Measurements from ENCODE around the gene KCNIP1.

Gene KCNIP1

DNA sequence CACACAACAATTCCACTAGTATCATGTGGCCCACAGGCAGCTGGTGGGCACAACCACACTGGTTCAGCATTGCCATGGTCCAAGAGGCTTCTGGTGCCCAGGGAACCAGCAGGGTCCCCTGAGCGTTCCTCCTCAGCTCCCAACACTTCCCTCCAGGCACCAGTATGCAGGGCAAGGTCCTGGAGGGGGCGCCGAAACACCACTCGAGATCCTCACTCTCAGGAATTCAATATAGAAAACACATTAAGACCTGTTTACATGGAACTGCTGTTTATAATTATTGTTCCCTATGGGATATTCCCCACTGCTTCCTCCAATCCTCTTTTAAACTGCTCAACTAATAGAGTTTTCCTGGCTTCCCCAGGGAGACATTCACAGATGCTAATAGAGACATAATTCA, 187.8 kb downstream of the KCNIP1 start:
- Histone ChIP-seq H3K27me3 (replicated peaks; ENCODE audit: control insufficient read depth, insufficient read depth, low read length, poor library complexity, severe bottlenecking) (no peaks in the 10 kb centered on the region), H3K4me3 (ENCODE audit: insufficient read depth, low read depth, low read length, poor library complexity, severe bottlenecking) (no peak overlapping the region), H3K27ac (ENCODE audit: insufficient read depth, low read length, poor library complexity, severe bottlenecking) (no peak overlapping the region), H3K9me3 (ENCODE audit: control insufficient read depth, low read length) (no peaks in the 10 kb centered on the region), H3K4me1 (ENCODE audit: control insufficient read depth, insufficient read depth, low read length, poor library complexity, severe bottlenecking) (no peaks in the 10 kb centered on the region), H3K36me3 (ENCODE audit: control insufficient read depth, insufficient read depth, low read length) (no peaks in the 10 kb centered on the region)
- DNase-seq: no peak

DNA sequence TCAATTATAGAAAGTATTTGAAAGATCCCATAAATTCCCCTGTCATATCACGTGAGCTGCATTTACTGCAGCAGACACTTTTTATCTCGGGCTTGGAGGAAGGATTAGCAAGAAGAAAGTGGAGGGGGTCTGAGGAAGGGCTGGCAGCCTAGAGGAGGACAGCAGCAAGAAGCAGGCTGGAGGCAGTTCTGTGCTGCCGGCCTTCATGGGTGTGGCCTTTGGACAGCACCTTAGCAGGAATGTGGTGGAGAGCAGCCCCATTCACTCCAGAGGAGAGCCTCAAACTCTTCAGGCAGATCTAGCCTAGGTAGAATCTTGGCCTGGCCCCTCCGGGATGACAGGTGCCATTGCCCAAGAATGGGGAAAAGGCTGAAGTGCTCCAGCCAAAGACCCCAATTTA, 189.9 kb downstream of the KCNIP1 start:
- Histone ChIP-seq H3K27ac (ENCODE audit: insufficient read depth, low read length, poor library complexity, severe bottlenecking) (no peak overlapping the region), H3K4me3 (ENCODE audit: insufficient read depth, low read depth, low read length, poor library complexity, severe bottlenecking) (no peak overlapping the region), H3K36me3 (ENCODE audit: control insufficient read depth, insufficient read depth, low read length) (no peaks in the 10 kb centered on the region), H3K27me3 (replicated peaks; ENCODE audit: control insufficient read depth, insufficient read depth, low read length, poor library complexity, severe bottlenecking) (no peaks in the 10 kb centered on the region), H3K9me3 (ENCODE audit: control insufficient read depth, low read length) (no peaks in the 10 kb centered on the region), H3K4me1 (ENCODE audit: control insufficient read depth, insufficient read depth, low read length, poor library complexity, severe bottlenecking) (no peaks in the 10 kb centered on the region)
- no peak for DNase-seq

DNA sequence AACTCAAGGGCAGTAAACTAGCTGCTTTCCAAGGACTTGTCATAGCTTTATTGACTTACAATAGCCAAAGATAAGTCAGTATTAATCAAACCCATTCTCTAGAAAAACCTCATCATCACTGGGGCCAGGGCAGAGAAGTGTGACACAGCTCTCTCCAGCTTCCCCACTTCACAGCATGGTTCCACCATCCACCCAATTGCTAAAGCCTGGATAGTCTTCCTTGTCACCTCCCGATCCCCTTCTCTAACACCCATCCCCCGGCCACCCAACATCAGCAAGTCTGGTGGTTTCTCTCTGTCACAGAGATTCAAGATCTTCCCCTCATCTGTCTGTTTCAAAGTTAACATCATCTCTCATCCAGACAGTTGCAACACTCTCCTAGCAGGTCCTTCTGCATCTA, 191.1 kb downstream of the KCNIP1 start:
- Histone ChIP-seq H3K4me1 (ENCODE audit: control insufficient read depth, insufficient read depth, low read length, poor library complexity, severe bottlenecking) (no peaks in the 10 kb centered on the region), H3K27me3 (replicated peaks; ENCODE audit: control insufficient read depth, insufficient read depth, low read length, poor library complexity, severe bottlenecking) (no peaks in the 10 kb centered on the region), H3K4me3 (ENCODE audit: insufficient read depth, low read depth, low read length, poor library complexity, severe bottlenecking) (no peak overlapping the region), H3K9me3 (ENCODE audit: control insufficient read depth, low read length) (no peaks in the 10 kb centered on the region), H3K27ac (ENCODE audit: insufficient read depth, low read length, poor library complexity, severe bottlenecking) (no peak overlapping the region), H3K36me3 (ENCODE audit: control insufficient read depth, insufficient read depth, low read length) (no peaks in the 10 kb centered on the region)
- DNase-seq: no peak

DNA sequence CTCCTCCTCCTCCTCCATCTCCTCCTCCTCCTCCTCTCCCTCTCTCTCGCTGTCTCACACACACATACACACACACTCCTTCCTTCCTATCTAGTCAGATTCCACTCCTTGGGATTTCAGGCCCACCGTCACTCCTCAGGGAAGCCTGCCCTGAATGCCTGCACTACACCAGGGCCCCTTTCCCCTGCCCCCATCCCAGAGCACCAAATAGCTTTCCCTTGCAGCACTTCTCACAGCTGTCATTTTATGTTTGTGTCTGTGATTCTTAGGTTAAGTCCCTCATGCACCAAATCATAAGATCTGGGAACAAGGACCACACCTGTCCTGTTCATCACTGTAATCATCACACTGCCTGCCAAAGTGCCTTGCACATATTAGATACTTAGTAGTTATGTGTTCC, 193.2 kb downstream of the KCNIP1 start:
- no peak overlapping the region for H3K27ac ChIP-seq (ENCODE audit: insufficient read depth, low read length, poor library complexity, severe bottlenecking)
- no peaks in the 10 kb centered on the region for H3K27me3 ChIP-seq (replicated peaks; ENCODE audit: control insufficient read depth, insufficient read depth, low read length, poor library complexity, severe bottlenecking)
- DNase-seq: no peak
- no peaks in the 10 kb centered on the region for H3K36me3 ChIP-seq (ENCODE audit: control insufficient read depth, insufficient read depth, low read length)
- no peak overlapping the region for H3K4me3 ChIP-seq (ENCODE audit: insufficient read depth, low read depth, low read length, poor library complexity, severe bottlenecking)
- no peaks in the 10 kb centered on the region for H3K4me1 ChIP-seq (ENCODE audit: control insufficient read depth, insufficient read depth, low read length, poor library complexity, severe bottlenecking)
- no peaks in the 10 kb centered on the region for H3K9me3 ChIP-seq (ENCODE audit: control insufficient read depth, low read length)

DNA sequence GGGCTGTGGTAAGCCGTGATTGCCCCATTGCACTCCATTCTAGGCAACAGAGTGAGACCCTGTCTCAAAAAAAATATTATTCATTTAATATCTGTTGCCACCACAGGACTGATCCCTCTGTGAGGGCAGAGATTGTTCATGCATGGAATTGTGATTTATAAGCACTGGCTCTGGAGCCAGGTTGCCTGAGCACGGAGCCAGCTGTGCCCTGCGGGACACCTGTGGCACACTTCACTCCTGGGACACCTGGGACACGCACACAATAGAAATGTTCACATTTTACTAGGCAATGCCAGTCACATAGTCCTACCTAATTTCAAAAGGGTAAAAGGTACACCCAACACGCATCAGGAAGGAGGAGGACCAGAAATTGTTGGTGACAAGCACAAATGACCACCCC, 196.7 kb downstream of the KCNIP1 start:
- no peak overlapping the region for H3K4me3 ChIP-seq (ENCODE audit: insufficient read depth, low read depth, low read length, poor library complexity, severe bottlenecking)

DNA sequence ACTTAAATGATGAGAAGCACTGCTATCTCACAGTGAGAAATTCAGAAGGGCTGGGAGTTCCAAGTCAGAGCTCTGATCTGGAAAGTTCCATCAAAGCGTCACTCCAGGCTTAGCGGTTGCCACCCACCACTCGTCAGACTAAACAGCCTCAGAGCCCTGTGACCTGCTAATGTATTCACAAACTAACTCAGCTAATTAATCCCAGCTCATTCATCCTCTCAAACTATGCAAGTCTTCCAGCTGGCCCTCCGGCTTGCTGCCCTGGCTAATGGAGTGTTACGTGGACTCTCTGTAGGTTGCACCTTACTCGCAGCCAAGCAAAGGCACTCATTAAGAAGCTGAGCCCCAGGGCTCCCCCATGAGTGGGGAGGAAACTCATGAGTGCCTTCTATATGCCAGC, 197.5 kb downstream of the KCNIP1 start:
- Histone ChIP-seq H3K9me3 (ENCODE audit: control insufficient read depth, low read length) (no peaks in the 10 kb centered on the region), H3K27me3 (replicated peaks; ENCODE audit: control insufficient read depth, insufficient read depth, low read length, poor library complexity, severe bottlenecking) (no peaks in the 10 kb centered on the region), H3K36me3 (ENCODE audit: control insufficient read depth, insufficient read depth, low read length) (no peaks in the 10 kb centered on the region), H3K4me1 (ENCODE audit: control insufficient read depth, insufficient read depth, low read length, poor library complexity, severe bottlenecking) (no peaks in the 10 kb centered on the region), H3K27ac (ENCODE audit: insufficient read depth, low read length, poor library complexity, severe bottlenecking) (no peak overlapping the region), H3K4me3 (ENCODE audit: insufficient read depth, low read depth, low read length, poor library complexity, severe bottlenecking) (no peak overlapping the region)
- DNase-seq: no peak

More for the DNA sequence above, 196.7 kb downstream of the KCNIP1 start:
- H3K9me3 ChIP-seq (ENCODE audit: control insufficient read depth, low read length): no peaks in the 10 kb centered on the region
- no peaks in the 10 kb centered on the region for H3K27me3 ChIP-seq (replicated peaks; ENCODE audit: control insufficient read depth, insufficient read depth, low read length, poor library complexity, severe bottlenecking)
- H3K27ac ChIP-seq (ENCODE audit: insufficient read depth, low read length, poor library complexity, severe bottlenecking): no peak overlapping the region
- no peaks in the 10 kb centered on the region for H3K36me3 ChIP-seq (ENCODE audit: control insufficient read depth, insufficient read depth, low read length)
- no peak for DNase-seq
- H3K4me1 ChIP-seq (ENCODE audit: control insufficient read depth, insufficient read depth, low read length, poor library complexity, severe bottlenecking): no peaks in the 10 kb centered on the region

DNA sequence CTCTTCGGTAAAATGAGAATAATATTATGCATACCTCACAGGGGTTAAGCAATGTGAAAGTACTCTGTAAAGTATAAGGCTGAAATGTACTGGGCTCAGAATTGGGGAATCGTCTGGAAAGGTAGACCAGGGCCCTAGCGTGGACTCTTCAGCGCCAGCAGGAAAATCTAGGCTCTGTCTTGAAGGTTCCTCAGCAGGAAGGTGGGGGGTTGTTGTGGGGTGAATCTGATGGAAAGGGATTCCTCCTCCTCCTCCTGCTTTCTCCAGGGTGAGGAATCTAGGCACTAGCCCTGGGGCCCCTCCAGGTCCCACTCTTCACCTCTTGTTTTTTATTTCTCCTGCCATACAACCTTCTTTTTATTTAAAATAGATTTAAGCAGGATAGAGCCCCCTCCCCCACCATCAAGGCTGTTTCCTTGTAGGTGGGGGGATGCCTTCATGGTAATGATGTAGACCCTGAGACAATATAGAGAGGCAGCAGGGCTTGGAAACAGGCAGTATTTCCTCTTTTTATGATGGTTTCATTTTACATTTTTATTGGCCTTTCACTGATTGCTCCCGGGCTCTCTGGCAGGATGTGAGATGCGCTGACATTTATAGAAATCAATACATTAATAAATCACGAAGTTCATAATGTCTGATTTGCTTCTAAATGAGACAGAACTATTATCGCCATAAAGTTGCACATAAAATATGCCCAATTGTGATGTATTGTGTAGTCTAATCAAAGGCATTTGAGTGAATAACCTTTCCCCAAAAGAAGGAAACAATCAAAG, 200.8 kb downstream of the KCNIP1 start:
- H3K36me3 ChIP-seq (ENCODE audit: control insufficient read depth, insufficient read depth, low read length): no peaks in the 10 kb centered on the region
- no peaks in the 10 kb centered on the region for H3K4me1 ChIP-seq (ENCODE audit: control insufficient read depth, insufficient read depth, low read length, poor library complexity, severe bottlenecking)
- no peaks in the 10 kb centered on the region for H3K27me3 ChIP-seq (replicated peaks; ENCODE audit: control insufficient read depth, insufficient read depth, low read length, poor library complexity, severe bottlenecking)
- no peaks in the 10 kb centered on the region for H3K9me3 ChIP-seq (ENCODE audit: control insufficient read depth, low read length)
- H3K4me3 ChIP-seq (ENCODE audit: insufficient read depth, low read depth, low read length, poor library complexity, severe bottlenecking): no peak overlapping the region
- DNase-seq: no peak
- H3K27ac ChIP-seq (ENCODE audit: insufficient read depth, low read length, poor library complexity, severe bottlenecking): no peak overlapping the region

DNA sequence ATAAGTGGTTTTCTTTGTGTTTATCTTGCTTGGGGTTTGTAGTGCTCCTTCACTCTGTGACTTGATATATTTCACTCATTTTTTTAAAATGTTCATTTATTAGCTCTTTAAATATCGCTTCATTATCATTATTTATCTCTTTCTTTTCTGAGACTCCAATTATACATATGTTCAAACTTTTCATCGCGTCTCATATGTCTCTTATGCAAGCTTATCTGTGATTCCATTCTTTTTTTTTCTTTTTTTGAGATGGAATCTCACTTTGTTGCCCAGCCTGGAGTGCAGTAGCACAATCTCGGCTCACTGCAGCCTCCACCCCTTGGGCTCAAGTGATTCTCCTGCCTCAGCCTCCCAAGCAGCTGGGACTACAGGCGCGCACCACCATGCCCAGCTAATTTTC, 205.8 kb downstream of the KCNIP1 start:
- no peak overlapping the region for H3K27ac ChIP-seq (ENCODE audit: insufficient read depth, low read length, poor library complexity, severe bottlenecking)
- H3K4me1 ChIP-seq (ENCODE audit: control insufficient read depth, insufficient read depth, low read length, poor library complexity, severe bottlenecking): no peaks in the 10 kb centered on the region
- H3K27me3 ChIP-seq (replicated peaks; ENCODE audit: control insufficient read depth, insufficient read depth, low read length, poor library complexity, severe bottlenecking): no peaks in the 10 kb centered on the region
- no peak for DNase-seq
- no peaks in the 10 kb centered on the region for H3K9me3 ChIP-seq (ENCODE audit: control insufficient read depth, low read length)
- no peak overlapping the region for H3K4me3 ChIP-seq (ENCODE audit: insufficient read depth, low read depth, low read length, poor library complexity, severe bottlenecking)
- H3K36me3 ChIP-seq (ENCODE audit: control insufficient read depth, insufficient read depth, low read length): no peaks in the 10 kb centered on the region

DNA sequence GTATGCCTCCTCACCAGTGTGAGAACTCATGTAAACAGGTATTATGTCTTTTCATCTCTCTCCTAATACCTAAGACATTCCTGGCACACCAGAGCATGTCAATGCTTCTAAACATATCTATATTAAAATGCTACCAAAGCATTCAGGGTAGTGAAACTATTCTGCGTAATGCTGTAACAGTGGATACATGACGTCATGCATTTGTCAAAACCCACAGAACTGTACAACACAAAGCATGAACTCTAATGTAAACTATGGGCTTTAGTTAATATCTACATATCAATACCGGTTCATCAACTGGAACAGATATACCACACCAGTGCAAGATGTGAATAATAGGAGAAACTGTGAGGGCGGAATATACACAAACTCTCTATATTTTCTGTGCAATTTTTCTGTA, 207.5 kb downstream of the KCNIP1 start:
- Histone ChIP-seq H3K36me3 (ENCODE audit: control insufficient read depth, insufficient read depth, low read length) (no peaks in the 10 kb centered on the region), H3K9me3 (ENCODE audit: control insufficient read depth, low read length) (no peaks in the 10 kb centered on the region), H3K4me3 (ENCODE audit: insufficient read depth, low read depth, low read length, poor library complexity, severe bottlenecking) (no peak overlapping the region), H3K27ac (ENCODE audit: insufficient read depth, low read length, poor library complexity, severe bottlenecking) (no peak overlapping the region), H3K4me1 (ENCODE audit: control insufficient read depth, insufficient read depth, low read length, poor library complexity, severe bottlenecking) (no peaks in the 10 kb centered on the region), H3K27me3 (replicated peaks; ENCODE audit: control insufficient read depth, insufficient read depth, low read length, poor library complexity, severe bottlenecking) (no peaks in the 10 kb centered on the region)
- no peak for DNase-seq

DNA sequence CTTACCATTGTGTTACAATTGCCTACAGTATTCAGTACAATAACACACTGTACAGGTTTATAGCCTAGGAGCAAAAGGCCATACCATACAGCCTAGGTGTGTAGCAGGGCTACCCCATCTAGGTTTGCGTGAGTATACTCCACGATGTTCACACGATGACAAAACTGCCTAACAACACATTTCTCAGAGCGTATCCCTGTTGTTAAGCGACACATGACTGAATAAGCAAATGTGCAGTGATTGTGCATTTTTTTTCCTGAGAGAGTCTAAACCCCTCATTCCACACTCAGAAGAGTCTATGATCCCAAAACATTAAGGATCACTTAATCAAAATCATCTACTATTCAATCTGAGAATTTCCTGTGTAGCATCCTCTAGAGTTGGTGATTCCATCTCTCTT, 211.3 kb downstream of the KCNIP1 start:
- Histone ChIP-seq H3K4me3 (ENCODE audit: insufficient read depth, low read depth, low read length, poor library complexity, severe bottlenecking) (no peak overlapping the region), H3K9me3 (ENCODE audit: control insufficient read depth, low read length) (no peaks in the 10 kb centered on the region), H3K36me3 (ENCODE audit: control insufficient read depth, insufficient read depth, low read length) (no peaks in the 10 kb centered on the region), H3K4me1 (ENCODE audit: control insufficient read depth, insufficient read depth, low read length, poor library complexity, severe bottlenecking) (no peaks in the 10 kb centered on the region), H3K27me3 (replicated peaks; ENCODE audit: control insufficient read depth, insufficient read depth, low read length, poor library complexity, severe bottlenecking) (no peaks in the 10 kb centered on the region), H3K27ac (ENCODE audit: insufficient read depth, low read length, poor library complexity, severe bottlenecking) (no peak overlapping the region)
- DNase-seq: no peak
